K562 (cell line): ENCODE results near the gene TKT. TPM values are rescaled to one million over a fixed set of nuclear protein-coding genes. Genes with fewer than 3 reads are reported as not detected.

Experiments used
- CREB3L1 ChIP-seq: fragments of 450-650 bp; IDR thresholded peaks from 2 replicates; pipeline ENCODE4 v1.6.1; 2014; ENCODE audit warnings: low read depth, mild to moderate bottlenecking, moderate library complexity, borderline replicate concordance
- CTCF ChIP-seq, 3 experiments: IDR thresholded peaks in 2 of 3; conservative IDR thresholded peaks in 1 of 3; 2 replicates each; pipeline ENCODE4 v1.5.1; 2011 to 2012; ENCODE audit warnings: low read length in 3 of 3, mild to moderate bottlenecking in 3 of 3, control low read depth in 2 of 3, improper control_type of control experiment in 1 of 3, inconsistent platforms in 1 of 3, low read depth in 1 of 3, mixed read lengths in 1 of 3, moderate library complexity in 1 of 3; ENCODE audit not compliant: insufficient read depth in 2 of 3
- PRDM10 ChIP-seq: fragments of 450-650 bp; IDR thresholded peaks from 2 replicates; pipeline ENCODE4 v1.6.1; 2018; ENCODE audit not compliant: partially characterized antibody
- TRIM25 ChIP-seq: fragments of 450-650 bp; IDR thresholded peaks from 2 replicates; pipeline ENCODE4 v1.7.0; 2016; ENCODE audit warnings: borderline replicate concordance
- ZBTB17 ChIP-seq: fragments of 450-650 bp; formaldehyde crosslinking; IDR thresholded peaks from 2 replicates; pipeline ENCODE4 v1.4.0; 2020; ENCODE audit warnings: mild to moderate bottlenecking
- polyA plus RNA-seq, 8 experiments: library from polyadenylated mRNA; depleted of rRNA in 4 of 8; stranded (reverse) in 5 of 8; unstranded in 3 of 8; fragments of >200 nt; fragmentation: Nextera tagmentation in 2 of 8; fragmentation: Illumina TruSeq in 1 of 8; extraction: Ambion mirVana in 2 of 8; extraction: Trizol in 1 of 8; gene quantifications; 2 replicates each; pipeline versions ENCODE4 v1.2.1 to v1.2.3, GENCODE V29; 2011 to 2014; ENCODE audit warnings: inconsistent platforms in 1 of 8, missing spikeins in 1 of 8
- total RNA-seq, 7 experiments: library from RNA; depleted of rRNA in 6 of 7; stranded (reverse); fragments of >200 nt in 6 of 7; fragmentation: Illumina TruSeq in 2 of 7; extraction: Trizol in 2 of 7; gene quantifications; 2 replicates each; pipeline versions ENCODE4 v1.2.1 to v1.2.3, GENCODE V29; 2011 to 2021; ENCODE audit warnings: low replicate concordance in 1 of 7

TKT gene
- total and polyA plus RNA-seq, 9 of the 15 experiments (the other 6 are each of a cell fraction or from before 2014, with no cell fraction given) = 58.1 to 401 (median 187) TPM

- TF ChIP-seq PRDM10 (peak; percentile 64), TRIM25 (no peak), CREB3L1 (no peak), CTCF (IDR thresholded peaks at IDR 0.05 in 2 of 3, conservative IDR thresholded peaks at IDR 0.05 in 1 of 3; ENCODE audit: insufficient read depth in 2 of 3, low read depth in 1 of 3, low read length in 3 of 3) (peak; percentile 11 to 32 (median 28); a peak in 3 of 6 replicates), ZBTB17 (CRISPR knock-in tag) (no peak)
Observed at GRCh38 chr3:53258600-53259426, 3.0 kb upstream of the TKT start (continued).
